HG02885 (cell line): Measurements from ENCODE around the gene DNAJC7.

Experiments
- ATAC-seq: cut with Tn5 transposase; IDR thresholded peaks from one replicate; pipeline ENCODE4 v1.9.1; 2021; ENCODE audit warnings: mild to moderate bottlenecking; ENCODE audit not compliant: unreplicated experiment, poor library complexity

DNAJC7 gene

GRCh38 chr17:41982026-41982760 is 35.0 kb downstream of the DNAJC7 start:
- no peak for ATAC-seq

DNA sequence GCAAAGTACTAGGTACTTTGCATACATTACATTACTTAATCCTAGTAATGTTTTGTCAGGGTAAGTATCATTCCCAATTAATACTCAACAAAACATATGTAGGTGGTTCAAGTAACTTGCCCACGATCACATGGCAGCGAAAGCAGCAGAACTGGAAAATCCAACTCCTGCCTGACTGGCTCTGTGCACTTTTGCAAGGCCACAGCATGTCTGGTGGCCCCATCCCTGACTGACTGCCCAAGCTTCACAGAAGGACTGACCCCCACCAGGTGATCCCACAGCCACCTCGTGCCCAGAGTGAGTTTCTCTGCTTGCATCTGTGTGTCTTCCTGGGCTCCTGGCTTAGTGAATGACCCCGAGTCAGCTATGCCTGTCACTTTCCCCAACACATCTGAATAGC is 39.2 kb downstream of the DNAJC7 start:
- ATAC-seq, result no peak

DNA sequence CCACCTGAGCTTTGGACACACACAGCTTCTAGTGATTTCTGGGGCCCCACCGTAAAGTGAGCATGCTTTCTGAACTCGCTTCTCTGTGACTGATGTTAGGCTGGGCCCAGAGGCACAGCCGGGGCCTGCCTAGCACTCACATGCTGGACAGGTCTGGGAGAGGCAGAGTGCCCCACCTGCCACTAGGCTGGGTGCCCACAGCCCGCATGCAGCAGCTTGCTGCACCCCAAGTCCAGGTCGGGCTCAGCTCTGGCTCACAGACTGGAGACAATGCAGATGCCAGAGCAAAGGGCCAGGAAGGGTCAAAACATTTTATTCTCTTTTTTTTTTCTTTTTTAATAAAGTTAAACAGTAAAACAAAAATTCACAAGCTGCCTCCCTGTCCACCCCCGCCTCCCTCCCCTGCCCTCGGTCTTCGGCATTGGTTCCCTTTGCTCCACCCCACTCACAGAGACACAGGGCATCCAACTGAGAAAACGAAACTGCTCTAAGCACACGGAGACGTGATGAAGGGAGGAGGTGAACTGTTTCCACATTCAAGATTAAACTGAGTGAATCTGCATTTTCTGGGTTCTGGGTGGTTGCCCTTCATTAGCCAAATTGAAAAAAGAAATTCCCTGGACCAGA is 41.0 kb downstream of the DNAJC7 start:
- ATAC-seq, result no peak

GRCh38 chr17:41975099-41976083 is 41.8 kb downstream of the DNAJC7 start:
- no peak for ATAC-seq

GRCh38 chr17:41974658-41975057 is 42.6 kb downstream of the DNAJC7 start:
- no peak for ATAC-seq

DNA sequence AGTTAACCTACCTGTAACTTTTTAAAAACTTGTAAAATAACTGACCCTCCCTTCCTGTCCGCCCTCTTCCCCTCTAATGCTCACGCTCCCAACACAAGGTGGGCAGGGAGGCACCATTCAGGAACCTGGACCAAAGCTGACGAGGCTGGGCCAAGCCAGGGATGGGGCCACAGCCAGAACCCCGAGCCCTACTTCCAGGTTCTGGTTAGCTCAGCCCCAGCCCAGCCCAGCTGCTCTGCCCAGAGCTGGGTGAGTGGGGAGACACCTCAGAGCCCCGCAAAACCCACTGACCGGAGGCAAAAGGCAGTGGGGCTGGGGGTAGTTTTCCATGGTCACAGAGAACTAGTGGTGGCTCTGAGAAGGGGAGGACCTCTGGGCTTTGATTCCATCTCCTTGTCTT is 43.2 kb downstream of the DNAJC7 start:
- ATAC-seq, result no peak

GRCh38 chr17:41973408-41973811 is 43.8 kb downstream of the DNAJC7 start:
- no peak for ATAC-seq

DNA sequence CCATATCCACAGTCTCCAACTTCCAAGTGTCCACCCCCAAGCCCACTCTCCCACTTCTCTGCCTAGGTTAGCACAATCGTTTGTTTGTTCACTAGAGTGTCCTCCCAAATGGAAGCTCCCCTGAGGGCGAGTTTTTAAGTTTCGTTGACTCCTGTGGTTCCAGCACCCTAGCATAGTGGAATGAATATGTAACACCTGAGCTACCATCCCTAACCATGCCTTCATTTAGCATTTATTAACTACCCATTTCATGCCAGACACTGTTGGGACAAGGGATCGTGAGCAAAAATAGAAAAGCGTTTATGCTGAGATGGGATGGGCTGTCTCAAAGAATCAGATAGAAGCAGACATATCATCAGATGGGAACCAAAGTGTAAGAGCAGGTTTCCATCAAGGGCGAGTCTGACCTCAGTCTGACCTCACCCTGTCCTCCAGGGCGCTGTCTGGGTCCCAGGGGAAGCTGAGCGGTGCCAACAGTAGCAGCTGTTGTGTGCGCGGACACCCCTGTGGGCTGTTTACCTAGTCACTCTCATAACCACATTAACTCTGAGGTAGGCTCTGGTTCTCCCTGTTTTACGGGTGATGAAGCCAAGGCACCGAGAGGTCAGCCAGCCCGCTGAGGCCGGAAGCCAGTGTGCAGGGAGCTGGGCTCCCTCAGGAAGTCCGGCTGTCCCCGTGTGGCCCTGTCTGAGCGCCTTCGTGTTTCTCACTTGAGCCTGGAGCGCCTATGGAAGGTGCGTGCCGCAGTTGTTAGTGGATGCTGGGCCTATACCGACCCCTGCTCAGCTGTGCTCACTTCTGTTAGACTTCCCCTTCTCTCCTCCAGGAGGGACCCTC is 44.5 kb downstream of the DNAJC7 start:
- ATAC-seq, result no peak

- no peak for ATAC-seq
Observed at GRCh38 chr17:41971721-41972523, 45.3 kb downstream of the DNAJC7 start.

- no peak for ATAC-seq
Observed at GRCh38 chr17:41970901-41971331, 46.3 kb downstream of the DNAJC7 start.

- ATAC-seq, result no peak
Observed at GRCh38 chr17:41968676-41969075, 48.6 kb downstream of the DNAJC7 start.

DNA sequence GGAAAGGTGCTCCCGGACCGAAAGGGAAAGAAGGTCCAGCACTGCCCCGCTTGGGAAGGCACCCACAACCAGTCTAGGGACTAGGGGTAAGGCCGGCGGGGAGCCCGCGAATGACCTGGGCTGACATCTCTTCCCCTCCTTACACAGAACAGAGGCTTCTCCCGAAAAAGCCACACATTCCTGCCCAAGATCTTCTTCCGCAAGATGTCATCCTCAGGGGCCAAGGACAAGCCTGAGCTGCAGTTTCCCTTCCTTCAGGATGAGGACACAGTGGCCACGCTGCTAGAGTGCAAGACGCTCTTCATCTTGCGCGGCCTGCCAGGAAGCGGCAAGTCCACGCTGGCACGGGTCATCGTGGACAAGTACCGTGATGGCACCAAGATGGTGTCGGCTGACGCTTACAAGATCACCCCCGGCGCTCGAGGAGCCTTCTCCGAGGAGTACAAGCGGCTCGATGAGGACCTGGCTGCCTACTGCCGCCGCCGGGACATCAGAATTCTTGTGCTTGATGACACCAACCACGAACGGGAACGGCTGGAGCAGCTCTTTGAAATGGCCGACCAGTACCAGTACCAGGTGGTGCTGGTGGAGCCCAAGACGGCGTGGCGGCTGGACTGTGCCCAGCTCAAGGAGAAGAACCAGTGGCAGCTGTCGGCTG is 49.2 kb downstream of the DNAJC7 start:
- no peak for ATAC-seq

DNA sequence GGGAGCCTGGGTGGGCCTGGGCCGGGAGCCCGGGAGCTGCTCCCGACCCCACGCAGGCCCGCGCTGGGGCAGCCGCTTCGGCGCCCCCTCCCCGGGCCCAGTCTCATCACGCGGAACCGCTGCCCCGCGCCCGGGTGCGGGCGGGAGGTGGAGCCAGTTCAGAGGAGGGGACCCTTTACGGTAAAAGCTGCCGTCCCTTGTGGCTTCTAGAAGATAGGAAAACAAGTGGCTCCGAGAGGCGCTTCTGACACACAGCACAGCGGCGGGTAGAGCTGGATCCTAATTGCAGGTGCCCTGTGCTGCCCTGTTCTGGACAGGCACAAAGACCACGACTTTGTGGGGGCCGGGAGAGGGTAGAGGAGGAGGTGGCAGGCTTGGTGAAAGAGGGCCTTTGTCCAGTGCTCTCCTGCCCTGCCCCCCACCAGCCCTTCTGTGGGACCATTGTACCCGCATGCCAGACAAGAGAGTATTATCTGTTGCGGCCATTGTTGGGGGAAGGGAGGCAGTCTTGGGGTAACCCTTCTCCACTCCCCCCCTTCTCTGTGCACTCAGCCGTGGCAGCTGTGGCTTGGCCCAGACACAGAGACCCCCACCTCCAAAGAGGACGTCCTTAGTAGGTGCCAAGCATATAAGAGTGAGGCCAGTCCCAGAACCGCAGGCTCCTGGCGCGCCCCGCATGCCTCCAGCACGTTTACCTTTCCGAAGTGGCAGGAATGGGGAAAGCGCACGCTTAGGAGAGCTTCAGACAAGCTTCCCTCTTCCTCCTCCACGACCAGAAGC is 49.9 kb downstream of the DNAJC7 start:
- ATAC-seq, result peak; percentile 13

- ATAC-seq, result peak; percentile 77
Observed at GRCh38 chr17:41966463-41967140, 50.6 kb downstream of the DNAJC7 start, which contains the start of gene CNP. Gene CNP, plus strand, starts transcription at chr17:41966795. Its CDS starts 90 bp downstream, at chr17:41966885.

GRCh38 chr17:41965694-41966462 is 51.4 kb downstream of the DNAJC7 start:
- ATAC-seq, result no peak

- no peak for ATAC-seq
Observed at GRCh38 chr17:41962768-41963434, 54.3 kb downstream of the DNAJC7 start.
